Stimulated activated CD4-positive, alpha-beta T cell treated with anti-CD3 and anti-CD28 coated beads, TNF-alpha, amount 100 ng/mL, for 4 hours (primary cell): ENCODE results near the gene RELN.
"Not testable (repeated sequence)": the region's sequence is repeated elsewhere in the genome, so short reads cannot be mapped to it uniquely, and the experiment has no call there.

Source experiments
- DNase-seq, 3 experiments: peaks; one replicate each; pipeline ENCODE4 v3.0.0-alpha.2; 2020; ENCODE audit warnings: low read depth in 3 of 3

The RELN gene

GRCh38 chr7:103843689-103844480 is 145.6 kb downstream of the RELN start:
- DNase-seq = no peak

GRCh38 chr7:103833401-103833800 is 156.1 kb downstream of the RELN start:
- no peak for DNase-seq

GRCh38 chr7:103832438-103832837 is 157.0 kb downstream of the RELN start:
- DNase-seq = no peak

GRCh38 chr7:103824251-103824650 is 165.2 kb downstream of the RELN start:
- DNase-seq = no peak

- DNase-seq = no peak
These were observed 166.4 kb downstream of the RELN start for GRCh38 chr7:103823084-103823483.

GRCh38 chr7:103821092-103821491 is 168.4 kb downstream of the RELN start:
- no peak for DNase-seq

- not testable (repeated sequence) for DNase-seq
These were observed 173.5 kb downstream of the RELN start for GRCh38 chr7:103815972-103816371.

GRCh38 chr7:103813970-103814369 is 175.5 kb downstream of the RELN start:
- no peak for DNase-seq

GRCh38 chr7:103811997-103812396 is 177.5 kb downstream of the RELN start:
- DNase-seq = no peak

- DNase-seq = no peak
These were observed 178.2 kb downstream of the RELN start for GRCh38 chr7:103811290-103811689.

GRCh38 chr7:103810112-103810744 is 179.2 kb downstream of the RELN start:
- DNase-seq = no peak

GRCh38 chr7:103809229-103809994 is 180.0 kb downstream of the RELN start:
- no peak for DNase-seq

- no peak for DNase-seq
These were observed 184.1 kb downstream of the RELN start for GRCh38 chr7:103805346-103805745.

- DNase-seq = no peak
These were observed 185.8 kb downstream of the RELN start for GRCh38 chr7:103803631-103804030.

- no peak for DNase-seq
These were observed 190.2 kb downstream of the RELN start for GRCh38 chr7:103799298-103799697.

- no peak for DNase-seq
These were observed 191.7 kb downstream of the RELN start for GRCh38 chr7:103797647-103798307.

- DNase-seq = no peak
These were observed 193.0 kb downstream of the RELN start for GRCh38 chr7:103796327-103796962.

GRCh38 chr7:103795787-103796186 is 193.7 kb downstream of the RELN start:
- DNase-seq = no peak

- DNase-seq = no peak
These were observed 194.4 kb downstream of the RELN start for GRCh38 chr7:103795107-103795506.

- DNase-seq = no peak
These were observed 195.0 kb downstream of the RELN start for GRCh38 chr7:103794424-103794823.

- DNase-seq = no peak
These were observed 195.8 kb downstream of the RELN start for GRCh38 chr7:103793614-103794013.

- DNase-seq = no peak
These were observed 197.6 kb downstream of the RELN start for GRCh38 chr7:103791894-103792293.
